ENCODE results near the gene BTG1. TPM values are rescaled to one million over a fixed set of nuclear protein-coding genes. Genes with fewer than 3 reads are reported as not detected.

The BTG1 gene
- total RNA-seq, 2 experiments from 2014 or later: 32.8 to 93.4 TPM

DNA sequence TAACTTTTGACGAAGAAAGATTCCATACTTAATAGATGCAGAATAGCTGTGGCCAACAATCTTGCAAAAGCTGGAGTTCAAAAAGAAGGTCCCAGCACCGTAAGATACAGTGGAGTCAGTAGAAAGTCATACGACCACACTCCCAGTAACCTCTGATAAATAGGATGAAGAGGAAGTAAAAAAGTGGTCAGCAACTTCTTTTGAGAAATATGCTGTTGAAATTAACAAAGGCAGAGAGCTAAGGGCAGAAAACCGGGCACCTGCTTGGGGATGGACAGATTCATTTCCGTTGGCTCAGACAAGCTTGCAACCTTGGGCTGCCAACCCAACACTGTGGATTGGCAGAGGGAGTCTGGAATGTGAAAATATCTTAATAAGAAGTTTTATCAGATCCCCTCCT, 40.0 kb downstream of the BTG1 start:
- intact Hi-C loops (cut with micrococcal nuclease; ENCODE audit: unreplicated experiment): no loop called here
- no peak overlapping the region for H3K4me2 ChIP-seq (ENCODE audit: low read length)
- H2AFZ ChIP-seq (ENCODE audit: low read length): no peak overlapping the region
- H3K9me2 ChIP-seq (ENCODE audit: insufficient read depth, low read length): no peaks in the 10 kb centered on the region
- no peaks in the 10 kb centered on the region for H3K36me3 ChIP-seq (ENCODE audit: insufficient read depth, low read length)
- DNase-seq (ENCODE audit: low spot score): no peak
- ChIA-PET CTCF (ENCODE audit: unreplicated experiment) (no interaction called here), POLR2A (interaction anchor here (0.6 to 0.7 kb wide), 2 partner anchors 36 to 121 kb away, joined by 3 read pairs; no protein-coding TSS in a partner anchor)
- no peak overlapping the region for H3K4me3 ChIP-seq (ENCODE audit: low read depth, low read length, poor library complexity, severe bottlenecking)
- no peaks in the 10 kb centered on the region for H4K20me1 ChIP-seq (ENCODE audit: insufficient read depth, low read length)
- no peaks in the 10 kb centered on the region for H3K9me3 ChIP-seq (ENCODE audit: low read length)
- H3K79me2 ChIP-seq (ENCODE audit: insufficient read depth, low read depth, low read length): peaks cover 1% of the 10 kb centered on the region; the same call in 1 of the 2 replicates
- H3K4me1 ChIP-seq (ENCODE audit: insufficient read depth, low read length, poor library complexity, severe bottlenecking): no peaks in the 10 kb centered on the region
- no peak overlapping the region for H3K27ac ChIP-seq (ENCODE audit: low read depth, low read length, poor library complexity, severe bottlenecking)
- BruUV-seq (replicated peaks): no TSS peak
- TF ChIP-seq EZH2phosphoT487 (IDR thresholded peaks at IDR 0.05; ENCODE audit: borderline replicate concordance, low read depth, low read length): no peak
- TF ChIP-seq, protein P1, sequence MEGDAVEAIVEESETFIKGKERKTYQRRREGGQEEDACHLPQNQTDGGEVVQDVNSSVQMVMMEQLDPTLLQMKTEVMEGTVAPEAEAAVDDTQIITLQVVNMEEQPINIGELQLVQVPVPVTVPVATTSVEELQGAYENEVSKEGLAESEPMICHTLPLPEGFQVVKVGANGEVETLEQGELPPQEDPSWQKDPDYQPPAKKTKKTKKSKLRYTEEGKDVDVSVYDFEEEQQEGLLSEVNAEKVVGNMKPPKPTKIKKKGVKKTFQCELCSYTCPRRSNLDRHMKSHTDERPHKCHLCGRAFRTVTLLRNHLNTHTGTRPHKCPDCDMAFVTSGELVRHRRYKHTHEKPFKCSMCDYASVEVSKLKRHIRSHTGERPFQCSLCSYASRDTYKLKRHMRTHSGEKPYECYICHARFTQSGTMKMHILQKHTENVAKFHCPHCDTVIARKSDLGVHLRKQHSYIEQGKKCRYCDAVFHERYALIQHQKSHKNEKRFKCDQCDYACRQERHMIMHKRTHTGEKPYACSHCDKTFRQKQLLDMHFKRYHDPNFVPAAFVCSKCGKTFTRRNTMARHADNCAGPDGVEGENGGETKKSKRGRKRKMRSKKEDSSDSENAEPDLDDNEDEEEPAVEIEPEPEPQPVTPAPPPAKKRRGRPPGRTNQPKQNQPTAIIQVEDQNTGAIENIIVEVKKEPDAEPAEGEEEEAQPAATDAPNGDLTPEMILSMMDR (conservative IDR thresholded peaks at IDR 0.05; ENCODE audit: low read length): no peak

GRCh38 chr12:92105110-92105509, 40.5 kb downstream of the BTG1 start:
- Histone ChIP-seq H3K36me3 (ENCODE audit: insufficient read depth, low read length) (no peaks in the 10 kb centered on the region), H3K9me2 (ENCODE audit: insufficient read depth, low read length) (no peaks in the 10 kb centered on the region), H3K4me1 (ENCODE audit: insufficient read depth, low read length, poor library complexity, severe bottlenecking) (no peaks in the 10 kb centered on the region), H3K79me2 (ENCODE audit: insufficient read depth, low read depth, low read length) (no peaks in the 10 kb centered on the region), H4K20me1 (ENCODE audit: insufficient read depth, low read length) (no peaks in the 10 kb centered on the region), H3K27ac (ENCODE audit: low read depth, low read length, poor library complexity, severe bottlenecking) (no peak overlapping the region), H2AFZ (ENCODE audit: low read length) (no peak overlapping the region), H3K4me3 (ENCODE audit: low read depth, low read length, poor library complexity, severe bottlenecking) (no peak overlapping the region), H3K4me2 (ENCODE audit: low read length) (no peak overlapping the region), H3K9me3 (ENCODE audit: low read length) (no peaks in the 10 kb centered on the region)
- POLR2A ChIA-PET: interaction anchor here (0.7 kb wide), 1 partner anchor 120 kb away, joined by 3 read pairs; no protein-coding TSS in a partner anchor
- intact Hi-C loops (cut with micrococcal nuclease; ENCODE audit: unreplicated experiment): no loop called here
- DNase-seq (ENCODE audit: low spot score): no peak
- CTCF ChIA-PET (ENCODE audit: unreplicated experiment): no interaction called here
- BruUV-seq (replicated peaks): no TSS peak
- TF ChIP-seq, protein P1 (conservative IDR thresholded peaks at IDR 0.05; ENCODE audit: low read length): no peak
- no peak for TF ChIP-seq EZH2phosphoT487 (IDR thresholded peaks at IDR 0.05; ENCODE audit: borderline replicate concordance, low read depth, low read length)

- ChIA-PET POLR2A (no interaction called here), CTCF (ENCODE audit: unreplicated experiment) (no interaction called here)
- Histone ChIP-seq H3K4me2 (ENCODE audit: low read length) (no peak overlapping the region), H3K9me2 (ENCODE audit: insufficient read depth, low read length) (no peaks in the 10 kb centered on the region), H3K9me3 (ENCODE audit: low read length) (no peaks in the 10 kb centered on the region), H3K4me3 (ENCODE audit: low read depth, low read length, poor library complexity, severe bottlenecking) (no peak overlapping the region), H3K27ac (ENCODE audit: low read depth, low read length, poor library complexity, severe bottlenecking) (no peak overlapping the region), H3K36me3 (ENCODE audit: insufficient read depth, low read length) (peaks cover 6% of the 10 kb centered on the region; the same call in 1 of the 2 replicates), H3K4me1 (ENCODE audit: insufficient read depth, low read length, poor library complexity, severe bottlenecking) (no peaks in the 10 kb centered on the region), H4K20me1 (ENCODE audit: insufficient read depth, low read length) (no peaks in the 10 kb centered on the region), H2AFZ (ENCODE audit: low read length) (no peak overlapping the region), H3K79me2 (ENCODE audit: insufficient read depth, low read depth, low read length) (no peaks in the 10 kb centered on the region)
- BruUV-seq (replicated peaks): no TSS peak
- DNase-seq (ENCODE audit: low spot score): no peak
- no peak for TF ChIP-seq EZH2phosphoT487 (IDR thresholded peaks at IDR 0.05; ENCODE audit: borderline replicate concordance, low read depth, low read length)
- TF ChIP-seq, protein P1 (conservative IDR thresholded peaks at IDR 0.05; ENCODE audit: low read length): no peak
- intact Hi-C loops (cut with micrococcal nuclease; ENCODE audit: unreplicated experiment): no loop called here
Observed at GRCh38 chr12:92102606-92103005, 43.0 kb downstream of the BTG1 start.
